A673 (cell line): ENCODE results near the gene SRGAP1. TPM values are rescaled to one million over a fixed set of nuclear protein-coding genes. Genes with fewer than 3 reads are reported as not detected.
A peak's percentile ranks its signal among the peaks of the same experiment; 100 is the strongest.

Experiments
- BruUV-seq: library from RNA; stranded (reverse); fragments of 400-500 nt; replicated peaks from 2 replicates; lab custom pipeline; 2021; lab: Mats Ljungman, UMichigan
- CTCF ChIA-PET: fragments of 300-600 bp; sonication (Branson Sonifier 250); formaldehyde crosslinking; loops from one replicate; lab custom pipeline; 2022; ENCODE audit warnings: antibody characterized with exemption; lab: Charles Lee
- POLR2A ChIA-PET: fragments of 300-600 bp; sonication (Branson Sonifier 250); formaldehyde crosslinking; loops from one replicate; lab custom pipeline; 2022; ENCODE audit warnings: antibody characterized with exemption; ENCODE audit not compliant: low non-redundant PET; lab: Charles Lee
- DNase-seq: peaks from one replicate; pipeline ENCODE4 v3.0.0-alpha.2; 2015; ENCODE audit warnings: low spot score
- H3K27ac ChIP-seq: fragments of 200-600 bp; sonication (generic); 2 replicates; pipeline ENCODE4 v1.5.1; 2016; ENCODE audit warnings: mixed run types, low read depth, mild to moderate bottlenecking, mixed read lengths, antibody characterized with exemption, low read length; ENCODE audit not compliant: poor library complexity, severe bottlenecking
- H3K27me3 ChIP-seq: fragments of 200-600 bp; sonication (generic); replicated peaks from 2 replicates; pipeline ENCODE4 v1.6.1; 2017; ENCODE audit warnings: mixed run types, low read depth, mild to moderate bottlenecking, mixed read lengths, antibody characterized with exemption, low read length; ENCODE audit not compliant: insufficient read depth, poor library complexity
- H3K36me3 ChIP-seq: fragments of 200-600 bp; sonication (generic); 2 replicates; pipeline ENCODE4 v1.6.1; 2016; ENCODE audit warnings: mixed run types, mild to moderate bottlenecking, mixed read lengths, antibody characterized with exemption, low read length; ENCODE audit not compliant: insufficient read depth, poor library complexity, severe bottlenecking
- H3K4me1 ChIP-seq: fragments of 200-600 bp; sonication (generic); 2 replicates; pipeline ENCODE4 v1.6.1; 2017; ENCODE audit warnings: mixed run types, mild to moderate bottlenecking, mixed read lengths, antibody characterized with exemption, low read length; ENCODE audit not compliant: insufficient read depth, poor library complexity, severe bottlenecking
- H3K4me3 ChIP-seq: fragments of 200-600 bp; sonication (generic); 2 replicates; pipeline ENCODE4 v1.5.1; 2016; ENCODE audit warnings: low read depth, mixed run types, mild to moderate bottlenecking, mixed read lengths, low read length; ENCODE audit not compliant: poor library complexity, severe bottlenecking
- H3K9me3 ChIP-seq: fragments of 200-600 bp; sonication (generic); 2 replicates; pipeline ENCODE4 v1.6.1; 2016; ENCODE audit warnings: mixed run types, low read depth, mild to moderate bottlenecking, mixed read lengths, antibody characterized with exemption, low read length; ENCODE audit not compliant: poor library complexity, severe bottlenecking
- CTCF ChIP-seq: fragments of 300-800, 200-600 bp; sonication (generic); conservative IDR thresholded peaks from 2 replicates; pipeline ENCODE4 v1.5.1; 2017; ENCODE audit warnings: low read depth, mild to moderate bottlenecking, antibody characterized with exemption, low read length, moderate library complexity, mixed read lengths
- EZH2 ChIP-seq: fragments of 200-600 bp; sonication (generic); IDR thresholded peaks from 2 replicates; pipeline ENCODE4 v1.6.1; 2017; ENCODE audit warnings: borderline replicate concordance, low read depth, mild to moderate bottlenecking, mixed read lengths, antibody characterized with exemption, low read length; ENCODE audit not compliant: poor library complexity, severe bottlenecking
- intact Hi-C: fragments of 100-400 bp; cut with micrococcal nuclease; formaldehyde crosslinking; loops from one replicate; pipeline ENCODE4 v1.10.0; 2022; ENCODE audit not compliant: unreplicated experiment
- total RNA-seq: library from RNA; stranded (reverse); gene quantifications from 2 replicates; pipeline ENCODE4 v1.2.3, GENCODE V29; 2021

The SRGAP1 gene
- total RNA-seq, 1 experiment from 2014 or later = 9.7 TPM

GRCh38 chr12:64042911-64043310 is 198.4 kb downstream of the SRGAP1 start:
- Histone ChIP-seq H3K9me3 (no peaks in the 10 kb centered on the region), H3K4me1 (peaks cover 49% of the 10 kb centered on the region), H3K27ac (peak overlapping the region; percentile 76), H3K4me3 (peak overlapping the region; percentile 33), H3K27me3 (no peaks in the 10 kb centered on the region), H3K36me3 (no peaks in the 10 kb centered on the region)
- POLR2A ChIA-PET = no interaction called here
- DNase-seq = peak; percentile 91
- BruUV-seq = no TSS peak
- TF ChIP-seq CTCF = no peak
- TF ChIP-seq EZH2 = no peak
- intact Hi-C loops = loop anchor here (2.0 to 5.0 kb wide), 2 partner anchors 39 to 198 kb away; partner anchors contain the start of gene SRGAP1
- CTCF ChIA-PET = no interaction called here

- H3K36me3 ChIP-seq = no peaks in the 10 kb centered on the region
- POLR2A ChIA-PET = no interaction called here
- CTCF ChIA-PET = no interaction called here
- TF ChIP-seq CTCF (no peak), EZH2 (no peak)
- peaks cover 45% of the 10 kb centered on the region for H3K4me1 ChIP-seq
- intact Hi-C loops = loop anchor here (5.0 kb wide), 1 partner anchor 38 kb away; no protein-coding TSS in a partner anchor
- H3K27ac ChIP-seq = no peak overlapping the region
- no peak overlapping the region for H3K4me3 ChIP-seq
- H3K9me3 ChIP-seq = no peaks in the 10 kb centered on the region
- BruUV-seq = no TSS peak
- DNase-seq = no peak
- H3K27me3 ChIP-seq = no peaks in the 10 kb centered on the region
Observed at GRCh38 chr12:64044191-64044590, 199.7 kb downstream of the SRGAP1 start.

- H3K27ac ChIP-seq = no peak overlapping the region
- no peak for TF ChIP-seq CTCF
- no peak for TF ChIP-seq EZH2
- ChIA-PET POLR2A (no interaction called here), CTCF (no interaction called here)
- no peak overlapping the region for H3K4me3 ChIP-seq
- no TSS peak for BruUV-seq
- intact Hi-C loops = no loop called here
- H3K4me1 ChIP-seq = peaks cover 11% of the 10 kb centered on the region
- H3K27me3 ChIP-seq = no peaks in the 10 kb centered on the region
- no peaks in the 10 kb centered on the region for H3K36me3 ChIP-seq
- no peaks in the 10 kb centered on the region for H3K9me3 ChIP-seq
- no peak for DNase-seq
Observed at GRCh38 chr12:64051057-64051456, 206.6 kb downstream of the SRGAP1 start.
